GM21528 (cell line): ENCODE results near the gene TAB2.
"Not testable (repeated sequence)": the region's sequence is repeated elsewhere in the genome, so short reads cannot be mapped to it uniquely, and the experiment has no call there.

Experiments
- ATAC-seq: cut with Tn5 transposase; IDR thresholded peaks from one replicate; pipeline ENCODE4 v1.9.1; 2021; ENCODE audit warnings: mild to moderate bottlenecking, moderate library complexity; ENCODE audit not compliant: unreplicated experiment, low FRiP score

Gene TAB2

DNA sequence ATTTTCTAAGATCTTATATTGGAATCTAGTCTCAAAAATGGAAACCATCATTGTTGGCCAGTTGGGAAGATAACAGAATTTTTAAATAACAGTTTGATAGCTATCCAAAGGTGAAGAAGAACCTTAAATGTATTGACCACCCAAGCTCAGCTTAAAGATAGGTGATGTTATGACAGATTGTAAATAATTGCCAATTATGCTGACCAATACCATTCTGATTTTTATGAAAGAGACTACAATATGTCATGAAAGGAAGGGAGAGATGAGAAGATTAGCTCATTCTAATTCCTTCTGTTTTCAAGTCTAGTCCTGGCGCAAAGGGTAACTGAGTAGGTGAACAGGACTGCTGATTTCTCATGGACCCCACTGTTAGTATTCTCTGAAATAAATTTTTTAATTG is 5.7 kb upstream of the TAB2 start:
- no peak for ATAC-seq

DNA sequence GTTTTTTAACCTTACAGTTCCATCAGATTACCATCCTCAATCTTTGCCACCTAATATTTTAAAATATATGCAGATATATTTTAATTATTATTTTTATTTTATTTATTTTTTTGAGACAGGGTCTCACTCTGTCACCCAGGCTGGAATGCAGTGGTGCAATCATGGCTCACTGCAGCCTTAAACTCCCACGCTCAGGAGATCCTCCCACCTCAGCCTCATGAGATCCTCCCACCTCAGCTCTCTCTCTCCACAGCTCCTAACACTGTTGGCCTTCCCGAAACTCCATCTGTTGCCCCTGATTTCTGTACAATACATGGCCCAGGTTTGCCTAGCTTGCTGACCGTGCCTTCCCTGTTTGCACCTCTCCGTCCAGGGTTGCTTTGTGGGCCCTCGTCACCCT is 4.4 kb upstream of the TAB2 start:
- no peak for ATAC-seq

DNA sequence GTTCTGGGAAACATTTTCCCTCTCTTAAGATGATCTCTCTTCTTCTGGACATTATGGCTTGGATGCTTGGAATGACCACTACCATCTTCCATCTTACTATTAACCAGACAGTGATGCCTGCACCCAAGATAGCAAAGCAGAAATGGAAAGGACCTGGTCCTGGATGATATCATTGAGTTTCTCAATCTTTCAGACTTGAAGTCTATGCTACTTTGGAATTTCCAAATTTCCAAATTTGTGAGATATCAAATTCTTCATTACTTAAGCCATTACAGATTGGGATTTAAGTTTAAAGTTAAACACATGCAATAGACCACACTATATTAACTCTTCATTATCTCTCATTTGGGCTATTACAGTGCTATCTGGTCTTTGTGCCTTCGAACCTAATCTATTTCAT is 3.7 kb upstream of the TAB2 start:
- no peak for ATAC-seq

DNA sequence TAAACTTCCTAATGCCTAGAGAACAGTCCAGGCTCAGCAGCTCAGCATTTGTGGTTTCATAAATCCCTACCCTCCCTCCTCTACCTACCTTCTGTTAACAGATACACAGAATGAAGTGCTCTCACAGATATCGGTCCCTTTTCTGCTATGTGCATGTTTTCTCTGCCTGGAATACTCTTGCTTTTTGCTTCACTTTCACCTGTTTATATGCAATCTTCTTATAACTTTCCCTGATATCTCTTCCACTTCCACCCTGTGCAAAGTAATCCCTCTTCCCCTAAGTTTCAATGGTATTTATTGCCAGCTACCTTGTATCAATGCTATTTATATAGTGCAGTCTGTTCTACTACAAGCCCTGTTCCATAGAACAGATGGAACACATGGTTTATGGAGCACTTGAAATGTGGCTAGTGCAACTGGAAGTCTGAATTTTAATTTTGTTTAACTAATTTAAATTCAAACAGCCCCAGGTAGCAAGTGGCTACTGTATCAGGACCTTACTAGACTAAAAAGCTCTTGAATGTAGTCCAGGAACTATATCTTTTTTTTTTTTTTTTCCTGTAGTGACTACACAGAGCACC is 3.1 kb upstream of the TAB2 start:
- ATAC-seq = no peak

DNA sequence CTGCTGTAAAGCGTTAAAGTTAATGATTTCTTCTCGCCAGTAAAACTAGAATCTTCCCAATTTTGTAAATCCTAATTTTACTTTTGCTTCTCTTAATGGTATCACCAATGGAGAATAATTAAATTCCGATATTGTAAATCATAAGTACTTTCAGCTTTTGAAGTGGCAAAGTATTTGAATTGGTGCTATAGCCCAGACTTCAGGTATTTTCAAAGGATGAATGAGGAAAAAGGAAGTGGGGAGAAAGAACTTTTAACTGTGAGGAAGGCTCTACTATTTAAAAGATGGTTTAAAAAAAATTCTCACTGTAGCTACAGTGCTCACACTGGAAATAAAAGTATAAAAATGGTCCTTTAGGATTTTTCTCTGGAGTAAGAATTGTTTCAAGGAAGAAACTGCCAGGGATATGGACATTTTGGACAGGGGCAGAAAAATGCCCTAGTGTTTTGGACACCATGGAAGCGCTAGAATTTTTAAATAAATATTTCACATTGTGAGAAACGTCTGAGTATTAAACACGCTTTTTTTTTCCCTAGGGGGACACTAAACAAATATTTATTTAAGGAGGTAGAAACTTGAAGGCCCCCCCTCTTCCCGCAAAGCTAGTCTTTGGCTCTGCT is 1.3 kb upstream of the TAB2 start:
- no peak for ATAC-seq

DNA sequence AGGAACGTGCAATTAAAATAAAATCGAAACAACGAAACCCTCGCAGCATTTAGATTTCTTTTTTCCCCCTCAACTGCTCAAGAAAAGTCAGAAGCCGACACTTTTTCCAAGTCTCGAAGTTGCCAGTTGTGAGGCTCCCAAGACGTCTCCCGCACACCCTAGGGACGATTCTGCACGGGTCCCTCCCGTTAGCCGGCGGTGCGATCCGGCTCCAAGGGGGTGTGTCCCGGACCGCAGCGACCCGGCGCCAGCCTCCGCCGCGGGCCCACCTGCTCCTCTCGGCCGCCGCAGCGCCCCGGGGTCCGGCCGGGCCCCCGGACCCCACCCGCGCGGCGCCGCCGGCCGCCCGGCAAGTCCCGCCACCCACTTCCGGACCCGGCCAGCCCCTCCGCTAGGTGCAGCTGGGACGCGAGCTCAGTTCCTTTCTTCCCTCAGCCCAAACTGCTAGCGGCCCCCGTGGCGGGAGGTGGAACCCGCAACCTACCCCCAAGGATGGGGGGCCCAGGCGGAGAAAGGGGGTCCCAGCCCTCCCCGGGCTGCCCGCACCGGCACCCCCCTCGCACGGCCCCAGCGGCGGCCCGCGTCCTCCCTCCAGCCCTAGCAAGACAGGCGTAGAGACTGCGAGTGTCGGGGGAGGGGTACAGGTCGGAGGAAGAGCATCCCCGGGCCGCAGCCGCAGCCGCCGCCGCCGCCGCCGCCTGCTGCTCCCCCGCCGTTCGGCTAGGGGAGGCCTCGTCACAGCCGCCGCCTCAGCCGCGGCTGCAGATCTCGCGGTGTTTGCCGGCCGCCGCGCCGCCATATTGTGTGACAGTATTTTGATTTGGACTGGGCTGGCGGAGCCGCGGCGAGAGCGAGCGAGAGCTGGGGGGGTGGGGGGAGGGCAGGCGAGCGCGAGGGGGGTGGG is 520 bp upstream of the TAB2 start:
- ATAC-seq = peak; percentile 80

DNA sequence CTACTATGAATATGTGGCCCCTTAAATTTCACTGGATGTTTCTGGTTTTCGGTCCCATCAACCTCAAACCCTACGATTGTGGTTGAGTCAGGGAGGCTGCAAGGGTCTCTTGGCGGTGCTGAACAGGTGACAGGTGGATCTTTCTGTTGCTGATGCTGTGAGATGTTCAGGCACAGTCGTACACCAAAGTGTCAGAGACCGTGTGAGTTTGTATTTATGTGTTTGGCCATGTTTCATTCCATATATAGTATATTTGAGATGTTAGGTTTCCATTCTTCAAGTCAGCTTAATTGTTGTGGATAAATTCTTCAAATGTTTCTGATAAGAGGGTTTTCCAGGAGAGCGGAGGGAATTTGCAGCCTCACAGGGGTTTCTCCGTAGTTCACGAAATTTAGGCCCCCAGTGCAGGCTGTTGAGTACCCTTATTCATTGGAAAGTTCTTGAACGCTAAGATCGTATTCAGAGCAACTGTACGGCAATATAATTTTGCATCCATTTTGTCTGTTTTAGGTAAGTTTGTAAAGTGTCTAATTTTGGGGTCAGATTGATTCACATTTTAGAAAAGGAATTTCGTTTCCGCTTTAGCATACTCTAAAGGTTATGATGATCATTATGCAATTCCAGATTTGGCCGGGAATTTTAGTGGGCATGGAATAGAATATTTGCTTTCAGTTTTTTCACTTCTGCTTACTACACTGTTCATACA is 1.2 kb downstream of the TAB2 start:
- no peak for ATAC-seq

DNA sequence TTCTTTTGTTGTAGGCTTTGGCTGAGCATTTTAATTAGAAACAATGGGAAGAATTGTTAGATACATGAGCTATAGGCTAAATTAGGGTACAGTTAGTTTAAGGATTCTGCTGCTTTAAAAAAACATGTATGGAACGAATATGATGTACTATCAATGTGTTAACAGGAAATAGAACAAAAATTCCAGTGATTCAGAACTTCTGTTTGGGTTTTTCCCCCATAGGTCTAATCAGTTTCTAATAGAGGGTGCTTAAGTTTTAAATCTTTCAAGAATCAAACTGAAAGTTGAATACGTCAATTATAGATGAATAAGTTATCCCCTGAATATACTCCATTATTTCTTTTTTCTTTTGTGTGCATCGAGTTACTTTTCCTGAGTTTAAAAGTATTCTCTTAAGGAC is 1.9 kb downstream of the TAB2 start:
- no peak for ATAC-seq

DNA sequence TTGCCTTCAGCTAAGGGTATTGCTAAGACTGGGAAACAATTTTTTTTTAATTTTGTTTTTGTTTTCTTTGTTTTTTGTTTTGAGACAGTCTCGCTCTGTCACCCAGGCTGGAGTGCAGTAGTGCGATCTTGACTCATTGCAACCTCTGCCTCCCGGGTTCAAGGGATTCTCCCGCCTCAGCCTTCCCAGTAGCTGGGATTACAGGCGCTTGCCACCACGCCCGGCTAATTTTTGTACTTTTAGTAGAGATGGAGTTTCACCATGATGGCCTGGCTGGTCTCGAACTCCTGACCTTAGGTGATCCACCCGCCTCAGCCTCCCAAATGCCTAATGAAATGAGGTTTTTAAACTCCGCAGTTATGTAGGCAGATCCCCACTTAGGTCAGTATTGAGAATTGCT is 2.5 kb downstream of the TAB2 start:
- ATAC-seq = not testable (repeated sequence)

DNA sequence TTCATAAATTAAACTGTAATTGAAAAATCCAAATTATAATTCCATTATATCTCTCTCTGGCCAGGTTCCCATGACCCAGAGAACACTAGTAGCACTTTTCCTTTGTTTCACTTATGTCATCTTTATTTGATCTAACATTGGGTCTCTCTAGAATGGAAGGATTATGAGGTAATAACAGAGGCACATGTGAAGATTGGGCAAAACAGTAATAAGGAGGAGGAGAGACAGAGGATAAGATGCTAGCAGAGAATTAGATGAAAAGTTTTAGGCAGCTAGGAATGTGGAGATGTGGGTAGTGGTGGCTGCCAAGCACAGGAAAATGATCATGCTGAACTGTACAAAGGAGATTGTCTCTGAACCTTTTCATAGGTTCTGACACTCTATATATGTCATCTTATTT is 3.3 kb downstream of the TAB2 start:
- no peak for ATAC-seq

DNA sequence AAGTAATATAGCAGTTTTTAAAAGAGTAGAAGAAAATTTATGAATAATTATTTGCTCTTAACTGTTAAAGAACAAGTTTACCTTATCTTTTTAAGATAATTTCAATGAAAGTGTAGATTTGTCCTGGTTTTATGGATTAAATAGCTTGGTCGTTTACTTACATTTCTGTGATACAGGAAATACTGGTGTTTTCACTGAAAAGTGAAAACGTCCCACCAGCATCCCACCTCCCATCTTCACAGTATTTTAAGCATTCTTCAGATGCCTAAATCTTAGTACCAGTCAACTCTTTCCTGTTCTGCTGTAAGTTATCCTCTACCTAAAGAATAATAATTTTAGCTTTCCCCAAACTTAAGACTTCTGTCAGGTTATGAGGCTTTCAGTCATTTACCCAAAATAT is 5.8 kb downstream of the TAB2 start:
- ATAC-seq = no peak

DNA sequence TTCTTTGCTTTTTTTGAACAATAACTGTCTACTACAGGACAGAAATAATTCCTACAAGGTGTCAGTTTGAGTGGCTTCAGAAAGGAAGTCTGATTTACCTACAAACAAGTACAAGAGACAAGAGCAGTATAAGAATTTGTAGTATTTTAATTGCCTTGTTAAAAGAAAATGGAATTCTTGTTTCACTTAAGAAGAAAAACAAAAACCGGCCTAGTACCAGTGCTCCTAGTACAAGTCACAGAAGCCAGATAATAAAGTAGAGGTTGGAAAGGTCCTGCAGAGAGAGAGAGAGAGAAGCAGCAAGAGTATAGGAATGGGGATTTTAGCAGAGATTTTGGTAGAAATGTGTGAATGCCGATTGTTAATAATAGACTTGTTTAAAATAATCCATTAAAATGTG is 6.4 kb downstream of the TAB2 start:
- no peak for ATAC-seq

DNA sequence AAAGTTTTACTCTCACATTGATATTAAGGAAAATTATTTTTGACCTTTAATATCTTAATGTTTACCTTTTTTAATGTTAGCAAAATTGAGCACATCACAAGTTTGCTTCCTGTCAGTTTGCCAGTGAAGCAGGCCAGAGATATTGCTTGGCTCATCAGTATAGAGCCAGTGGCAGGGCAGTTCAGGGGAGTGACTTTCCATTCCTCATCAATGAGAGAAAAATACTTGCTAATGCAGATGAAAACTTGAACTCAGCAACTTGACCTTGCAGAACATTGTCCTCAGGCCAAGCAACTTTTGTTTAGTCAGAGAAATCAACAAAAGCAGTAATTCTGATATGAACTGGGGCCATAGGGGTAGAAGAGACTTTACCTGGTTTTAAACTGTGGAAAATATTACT is 6.9 kb downstream of the TAB2 start:
- no peak for ATAC-seq

DNA sequence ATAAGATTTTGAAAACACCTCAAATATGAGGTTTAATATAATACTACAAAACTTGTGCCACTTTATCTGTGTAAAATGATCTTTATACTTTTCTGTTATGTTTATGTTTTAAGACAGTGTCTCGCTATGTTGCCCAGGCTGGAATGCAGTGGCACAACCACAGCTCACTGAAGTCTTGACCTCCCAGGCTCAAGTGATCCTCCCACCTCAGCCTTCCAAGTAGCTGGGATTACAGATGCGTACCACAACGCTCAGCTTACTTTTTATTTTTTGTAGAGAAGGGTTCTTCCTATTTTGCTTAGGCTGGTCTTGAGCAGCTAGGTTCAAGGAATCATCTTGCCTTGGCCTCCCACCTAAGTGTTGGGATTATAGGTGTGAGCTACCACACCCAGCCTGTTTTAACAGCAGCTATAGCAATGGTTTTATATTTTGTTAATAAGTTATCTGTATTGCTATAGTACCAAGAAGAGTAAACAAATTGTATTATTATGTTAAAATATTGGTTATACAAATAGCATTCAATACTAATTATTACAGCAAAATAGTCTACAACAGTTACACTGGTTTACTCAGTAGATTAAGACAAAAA is 8.2 kb downstream of the TAB2 start:
- no peak for ATAC-seq

DNA sequence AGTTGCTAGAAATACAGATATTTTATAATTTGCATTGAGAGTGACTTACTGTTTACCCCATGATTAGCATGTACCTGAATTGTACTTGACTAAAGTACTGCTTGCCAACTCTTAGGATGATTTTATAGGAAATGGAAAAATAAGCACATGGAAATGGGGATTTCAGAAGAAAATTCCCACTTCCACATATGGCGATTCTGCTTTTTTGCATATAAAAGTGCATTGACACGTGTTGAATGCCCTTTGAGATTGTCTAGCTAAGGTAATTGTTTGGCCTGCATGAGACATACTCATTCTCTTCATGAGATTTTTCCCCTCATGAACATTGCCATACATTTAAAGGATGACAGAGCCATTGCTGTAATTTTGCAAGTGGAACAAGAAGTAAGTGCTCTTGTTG is 10.1 kb downstream of the TAB2 start:
- ATAC-seq = no peak

DNA sequence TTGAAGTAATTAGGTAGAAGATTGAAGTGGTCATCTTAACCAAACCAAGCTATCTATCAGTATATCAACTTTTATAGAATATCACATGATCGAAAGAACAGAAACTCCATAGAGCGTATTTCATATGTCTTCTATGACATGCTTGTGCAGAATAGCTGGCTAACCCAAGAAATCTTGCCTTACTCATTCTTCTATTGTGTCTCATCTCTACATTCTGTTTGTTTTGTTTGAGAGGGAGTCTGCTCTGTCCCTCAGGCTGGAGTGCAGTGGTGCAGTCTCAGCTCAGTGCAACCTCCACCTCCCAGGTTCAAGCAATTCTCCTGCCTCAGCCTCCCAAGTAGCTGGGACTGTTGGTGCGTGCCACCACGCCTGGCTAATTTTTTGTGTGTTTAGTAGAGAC is 10.6 kb downstream of the TAB2 start:
- ATAC-seq = no peak

DNA sequence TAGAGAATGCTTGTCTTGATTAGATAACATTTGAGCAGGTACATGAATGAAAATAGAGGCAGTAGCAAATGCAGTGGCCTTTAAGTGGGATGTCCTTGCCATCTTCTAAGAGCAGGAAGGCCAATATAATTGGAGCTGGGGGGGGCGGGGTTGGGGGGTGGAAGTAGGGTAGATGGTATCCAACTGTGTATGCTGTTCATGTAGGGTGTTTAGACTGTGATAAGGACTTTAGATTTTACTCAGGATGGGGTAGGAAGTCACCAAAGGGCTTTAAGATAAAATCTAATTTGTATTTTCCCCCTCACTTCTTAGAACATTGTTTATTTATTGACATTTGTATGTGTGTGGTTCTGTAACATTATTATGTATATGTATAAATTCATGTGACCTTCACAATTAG is 12.0 kb downstream of the TAB2 start:
- no peak for ATAC-seq

DNA sequence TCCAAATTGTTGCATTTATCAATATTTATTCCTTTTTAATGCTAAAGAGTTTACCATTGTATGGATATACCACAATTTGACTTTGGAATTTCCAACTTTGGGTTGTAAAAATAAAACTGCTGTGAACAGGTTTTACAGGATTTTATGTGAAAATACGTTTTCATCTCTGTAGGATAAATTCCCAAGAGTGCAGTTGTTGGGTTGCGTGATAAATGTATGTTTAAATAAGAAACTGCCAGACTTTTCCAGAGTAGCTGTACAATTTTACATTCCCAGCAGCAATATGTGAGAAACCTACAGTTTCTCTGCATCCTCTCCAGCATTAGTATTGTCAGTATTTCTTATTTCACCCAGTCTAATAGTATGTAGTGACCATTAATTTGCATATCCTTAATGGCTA is 12.6 kb downstream of the TAB2 start:
- ATAC-seq = no peak

DNA sequence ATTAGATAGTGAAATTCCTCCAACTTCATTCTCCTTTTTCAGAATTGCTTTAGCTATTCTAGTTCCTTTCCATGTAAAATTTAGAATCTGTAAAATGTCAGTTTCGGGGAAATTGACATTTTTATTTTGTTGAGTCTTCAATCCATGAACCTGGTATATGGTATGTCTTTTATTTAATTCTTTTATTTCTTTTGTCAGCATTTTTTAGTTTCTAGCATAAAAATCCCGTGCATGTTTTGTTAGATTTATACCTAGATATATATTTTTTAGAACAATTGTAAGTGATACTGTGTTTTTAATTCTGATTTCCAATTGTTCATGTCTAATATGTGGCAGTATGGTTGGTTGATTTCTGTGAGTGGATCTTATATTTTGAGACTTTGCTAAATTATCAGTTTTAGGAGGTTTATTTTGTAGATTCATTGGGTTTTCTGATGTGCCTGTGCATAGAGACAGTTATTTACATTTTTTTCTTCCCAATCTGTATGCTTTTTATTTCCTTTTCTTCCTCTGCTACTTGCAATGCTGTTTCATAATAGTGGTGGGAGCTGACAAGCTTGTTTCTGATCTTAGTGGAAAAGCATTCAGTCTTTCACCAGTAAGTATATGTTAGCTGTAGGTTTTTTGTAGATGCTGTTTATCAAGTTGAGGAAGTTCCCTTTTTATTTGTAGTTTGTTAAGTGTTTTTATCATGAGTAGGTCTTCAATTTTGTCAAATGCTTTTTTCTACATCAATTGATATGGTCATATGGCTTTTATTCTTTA is 13.7 kb downstream of the TAB2 start:
- no peak for ATAC-seq

DNA sequence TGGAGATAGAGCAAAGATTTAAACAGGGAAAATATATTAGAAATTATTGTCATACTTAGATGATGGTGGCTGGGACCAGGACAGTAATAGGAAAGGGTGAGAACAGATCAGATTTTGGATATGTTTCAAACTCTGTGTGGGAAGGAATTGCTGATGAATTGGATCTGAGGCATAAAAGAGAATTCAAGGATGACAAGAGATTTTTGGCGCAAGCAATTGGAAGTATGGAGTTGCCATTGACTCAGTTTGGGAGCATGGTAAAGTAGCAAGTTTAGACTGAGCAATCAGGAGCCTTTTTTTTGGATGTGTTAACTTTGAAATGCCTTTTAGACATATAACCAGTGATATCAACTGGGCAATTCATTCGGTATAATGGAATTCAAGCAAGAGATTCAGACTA is 14.4 kb downstream of the TAB2 start:
- no peak for ATAC-seq
